GM18517 (cell line): Measurements from ENCODE around the gene CSRNP3.

Experiments
- ATAC-seq: cut with Tn5 transposase; IDR thresholded peaks from one replicate; pipeline ENCODE4 v1.9.1; 2021; ENCODE audit warnings: mild to moderate bottlenecking, moderate library complexity; ENCODE audit not compliant: unreplicated experiment

CSRNP3 gene

GRCh38 chr2:165470361-165470760 is 863 bp downstream of the CSRNP3 start:
- no peak for ATAC-seq

- ATAC-seq: no peak
Measured at GRCh38 chr2:165471349-165471950, 2.0 kb downstream of the CSRNP3 start.

DNA sequence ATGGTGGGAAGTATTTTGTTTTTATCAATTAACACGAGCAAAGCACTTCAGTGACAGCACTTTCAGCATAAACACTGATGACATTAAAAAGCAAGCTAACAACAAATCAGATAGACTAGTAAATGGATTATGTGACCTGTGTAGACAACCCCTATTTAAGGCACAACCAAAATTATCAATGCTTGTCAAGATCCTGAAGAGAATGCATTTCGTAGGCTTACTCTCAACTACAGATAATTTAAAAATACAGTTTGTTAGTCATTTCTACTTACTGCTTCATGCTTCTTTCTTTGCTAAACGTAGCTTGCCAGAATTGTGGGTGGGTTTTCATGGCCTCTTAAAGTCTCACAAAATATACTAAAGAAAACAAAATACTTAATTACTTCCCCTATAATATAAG is 3.4 kb downstream of the CSRNP3 start:
- no peak for ATAC-seq

DNA sequence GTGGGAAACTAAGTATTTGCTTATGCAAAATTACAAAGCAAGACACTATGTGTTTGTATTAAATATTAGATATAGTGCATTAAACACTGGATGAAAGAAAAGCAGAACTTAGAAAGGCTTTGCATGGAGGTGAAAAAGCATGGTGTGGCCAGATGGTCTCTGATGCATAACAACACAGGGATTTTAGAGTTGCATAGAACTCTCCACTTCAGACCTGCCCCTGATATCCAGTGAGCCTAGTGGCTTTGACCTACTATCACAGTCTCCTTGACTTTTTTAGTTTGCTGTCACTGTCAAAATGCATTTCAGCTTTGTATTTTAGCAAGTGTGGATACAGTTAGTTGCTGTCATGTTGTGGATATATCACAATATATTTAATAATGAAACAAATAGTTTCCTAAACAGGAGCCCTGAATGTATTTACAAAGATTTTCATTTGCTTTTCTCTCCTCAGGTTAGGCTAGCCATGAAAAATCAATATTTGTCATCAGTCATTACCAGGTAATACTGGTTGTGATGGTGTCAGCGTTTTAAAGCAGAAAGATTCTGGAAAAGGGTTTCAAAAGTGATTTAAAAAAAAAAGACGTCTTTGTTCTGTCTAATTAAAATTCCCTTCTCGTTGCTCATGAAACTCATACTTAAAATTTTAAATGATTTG is 5.2 kb downstream of the CSRNP3 start:
- ATAC-seq: no peak

GRCh38 chr2:165475277-165476004 is 5.9 kb downstream of the CSRNP3 start:
- ATAC-seq: no peak

DNA sequence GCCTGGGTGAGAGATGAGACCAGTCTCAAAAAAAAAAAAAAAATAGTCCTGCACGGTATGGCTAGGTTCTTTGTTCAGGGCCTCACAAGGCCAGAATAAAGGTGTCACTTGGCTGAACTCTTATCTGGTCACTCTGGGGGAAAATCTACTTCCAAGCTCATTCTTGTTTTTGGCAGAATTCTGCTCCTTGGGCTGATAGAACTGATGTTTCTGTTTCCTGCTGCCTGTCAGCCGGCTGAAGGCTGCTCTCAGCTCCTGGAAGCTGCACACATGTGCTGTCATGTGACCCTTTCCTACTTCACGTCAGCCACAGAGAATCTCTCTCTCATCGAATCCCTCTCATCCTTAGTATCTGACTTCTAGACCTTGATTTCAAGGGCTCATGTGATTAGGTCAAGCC is 10.4 kb downstream of the CSRNP3 start:
- ATAC-seq: no peak

- ATAC-seq: no peak
Measured at GRCh38 chr2:165494573-165494972, 25.1 kb downstream of the CSRNP3 start.

DNA sequence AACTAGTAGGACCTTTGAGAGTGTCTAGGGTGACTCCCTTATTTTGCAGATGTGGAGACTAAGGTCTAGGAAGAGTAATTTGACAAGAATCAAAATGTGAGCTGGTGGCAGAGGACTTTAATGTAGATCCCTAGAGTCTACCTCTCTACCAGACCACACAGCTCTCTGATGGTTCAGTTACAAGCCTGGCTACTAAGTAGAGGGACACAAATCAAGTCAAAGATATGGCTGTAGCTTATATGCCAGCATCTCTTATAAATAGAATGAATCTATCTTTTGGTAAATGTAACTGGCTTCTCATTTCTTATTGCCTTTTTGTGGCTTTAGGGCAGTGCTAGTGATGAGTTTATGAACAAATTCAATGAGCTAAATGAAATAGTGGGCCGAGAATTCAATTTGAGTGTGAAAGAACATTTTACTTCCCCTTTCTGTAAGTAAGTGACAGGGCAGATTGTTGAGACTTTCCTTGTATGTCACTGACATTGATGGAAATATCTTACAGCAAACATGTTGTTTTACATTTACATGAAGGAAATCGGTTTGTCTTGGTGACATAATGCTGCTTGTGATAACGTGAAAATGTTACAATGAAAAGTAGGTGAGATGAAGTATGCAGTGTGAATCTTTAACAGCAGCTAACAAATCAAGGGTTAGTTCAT is 28.3 kb downstream of the CSRNP3 start:
- no peak for ATAC-seq

GRCh38 chr2:165499131-165499530 is 29.6 kb downstream of the CSRNP3 start:
- no peak for ATAC-seq

DNA sequence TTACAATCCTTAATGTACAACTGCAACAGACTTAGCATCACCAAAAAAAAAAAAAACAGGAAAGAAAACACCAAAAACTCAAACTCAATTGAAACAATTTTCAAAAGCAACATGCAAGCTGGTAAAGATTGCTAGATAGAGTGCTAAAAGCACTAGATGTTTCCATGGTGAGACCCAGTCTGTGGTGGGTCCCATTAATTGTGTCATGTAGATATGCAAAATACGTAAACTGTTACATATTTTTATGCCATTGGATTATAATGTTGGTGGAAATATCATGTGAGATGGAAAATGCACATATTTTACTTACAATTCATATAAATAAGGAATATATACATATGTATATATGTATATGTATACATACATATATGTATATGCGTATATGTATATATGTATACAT is 30.5 kb downstream of the CSRNP3 start:
- no peak for ATAC-seq

- no peak for ATAC-seq
Measured at GRCh38 chr2:165500816-165501215, 31.3 kb downstream of the CSRNP3 start.

DNA sequence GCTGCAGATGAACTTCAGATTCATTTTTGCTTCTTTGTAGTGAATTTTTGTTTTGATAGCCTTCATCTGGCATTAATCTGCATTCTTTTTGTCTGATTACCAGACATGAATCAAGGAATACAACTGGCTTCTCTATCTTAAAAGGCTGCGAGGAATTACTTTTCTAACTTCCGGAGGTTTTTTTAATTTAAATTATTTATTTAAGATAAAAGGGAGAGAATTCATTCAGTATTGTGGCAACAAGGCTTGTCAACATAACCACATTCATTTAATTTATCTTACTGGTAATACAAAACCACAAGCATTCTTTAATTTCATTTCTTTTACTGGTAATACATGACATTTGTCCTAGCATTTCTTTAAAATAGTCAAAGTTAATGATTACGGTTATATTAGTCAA is 36.0 kb downstream of the CSRNP3 start:
- ATAC-seq: no peak

DNA sequence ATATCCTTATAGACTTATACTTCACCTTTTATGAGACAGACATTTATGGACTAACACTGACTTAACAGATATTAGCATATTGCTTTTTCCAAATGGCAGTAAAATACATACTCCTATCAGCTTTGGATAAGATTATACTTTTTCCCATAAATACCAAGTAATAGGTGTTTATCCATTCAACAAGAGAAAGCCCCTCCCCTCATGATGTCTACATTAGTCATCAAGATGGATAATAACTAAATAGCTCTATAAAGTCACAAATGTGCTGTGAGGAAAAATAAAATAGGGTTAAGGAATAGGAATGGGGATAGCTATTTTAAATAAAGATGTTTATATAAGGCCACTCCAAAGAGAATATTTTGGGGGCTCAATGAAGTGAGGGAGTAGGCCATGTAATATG is 39.4 kb downstream of the CSRNP3 start:
- ATAC-seq: no peak

- ATAC-seq: no peak
Measured at GRCh38 chr2:165513479-165513878, 44.0 kb downstream of the CSRNP3 start.

GRCh38 chr2:165518611-165519010 is 49.1 kb downstream of the CSRNP3 start:
- no peak for ATAC-seq

DNA sequence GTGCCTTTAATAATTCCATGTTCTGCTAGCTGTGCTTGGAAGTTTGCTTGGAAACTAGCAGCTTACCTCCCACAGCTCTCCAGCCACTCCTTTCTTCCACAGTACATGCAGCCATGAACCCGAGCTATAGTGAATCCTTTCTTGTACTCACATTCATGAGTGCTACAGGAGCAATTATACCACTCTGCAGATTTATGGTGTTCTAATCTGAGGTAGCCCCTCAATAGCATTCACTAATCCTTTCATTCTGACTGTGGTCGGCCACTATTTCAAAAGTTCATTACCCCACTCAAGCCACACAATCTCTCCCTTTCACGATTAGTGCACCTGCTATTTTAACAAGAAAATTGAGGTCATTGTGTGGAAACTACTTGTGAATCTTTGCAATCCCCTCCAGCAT is 53.2 kb downstream of the CSRNP3 start:
- no peak for ATAC-seq

GRCh38 chr2:165524720-165525119 is 55.2 kb downstream of the CSRNP3 start:
- no peak for ATAC-seq

DNA sequence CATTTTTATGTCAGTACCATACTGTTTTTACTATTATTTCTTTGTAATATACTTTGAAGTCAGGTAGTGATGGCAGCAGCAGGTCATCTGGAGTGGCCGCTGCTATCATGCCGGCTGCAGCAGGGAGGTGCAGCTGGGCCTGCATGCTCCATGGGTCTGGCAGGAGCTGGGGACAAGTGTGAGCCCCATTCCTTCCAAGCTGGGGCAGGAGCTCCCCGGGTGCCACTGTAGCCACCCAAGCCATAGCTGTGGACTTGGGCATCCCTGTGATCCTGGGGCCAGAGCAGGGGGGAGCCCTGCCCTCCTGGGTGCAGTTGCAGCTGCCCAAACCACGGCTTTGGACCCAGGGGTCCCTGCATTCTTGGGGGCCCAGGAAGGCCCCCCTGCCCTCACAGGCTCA is 59.2 kb downstream of the CSRNP3 start:
- ATAC-seq: no peak

DNA sequence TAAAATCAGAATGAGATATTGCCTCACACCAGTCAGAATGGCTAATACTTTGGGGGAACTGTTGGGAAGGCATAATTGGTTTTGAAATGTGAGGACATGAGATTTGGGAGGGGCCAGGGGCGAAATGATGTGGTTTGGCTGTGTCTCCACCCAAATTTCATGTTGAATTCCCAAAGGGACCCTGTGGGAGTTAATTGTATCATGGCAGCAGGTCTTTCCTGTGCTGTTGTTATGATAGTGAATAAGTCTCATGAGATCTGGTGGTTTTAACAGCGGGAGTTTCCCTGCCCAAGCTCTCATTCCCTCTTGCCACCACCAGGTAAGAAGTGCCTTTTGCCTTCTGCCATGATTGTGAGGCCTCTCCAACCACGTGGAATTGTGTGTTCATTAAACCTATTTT is 59.6 kb downstream of the CSRNP3 start:
- ATAC-seq: no peak

DNA sequence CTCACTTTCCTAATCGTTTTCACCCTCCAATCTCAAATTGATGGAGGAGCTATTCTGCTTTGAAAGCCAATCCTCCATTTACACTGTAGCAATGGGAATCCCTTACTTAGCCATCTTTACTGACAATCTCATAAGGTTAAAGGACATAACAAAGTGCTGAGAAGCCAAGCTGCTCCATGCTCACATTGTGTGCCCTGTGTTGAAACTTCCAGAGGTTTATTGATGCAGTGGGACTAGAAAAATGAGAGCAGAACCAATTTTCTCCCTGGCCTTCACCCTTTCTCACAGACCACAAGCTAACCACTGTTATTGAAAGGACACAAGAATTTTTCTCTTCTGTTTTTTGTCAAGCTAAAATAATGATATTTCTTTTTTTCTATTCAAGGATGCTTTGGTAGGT is 63.8 kb downstream of the CSRNP3 start:
- no peak for ATAC-seq

DNA sequence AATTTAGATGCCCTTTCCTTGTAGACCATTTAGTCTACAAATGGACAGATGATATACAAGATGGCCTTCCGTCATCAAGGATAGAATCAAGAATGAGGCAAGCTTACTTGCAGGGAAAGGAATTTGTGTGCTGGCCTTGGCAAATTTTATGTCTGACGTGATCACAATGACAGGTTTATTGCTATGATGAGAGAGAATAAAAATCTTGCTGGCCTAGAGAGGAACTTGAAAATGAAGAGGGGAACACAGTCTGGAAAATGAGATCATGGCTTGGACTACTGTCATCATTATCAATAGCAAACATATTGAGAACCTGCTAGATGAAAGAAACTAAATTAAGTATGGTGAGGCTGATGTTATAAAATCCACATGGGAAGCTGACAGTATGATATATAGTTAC is 66.0 kb downstream of the CSRNP3 start:
- ATAC-seq: no peak
